GM12801 (cell line): ENCODE results near the gene ATP4B.

Experiments
- CTCF ChIP-seq: IDR thresholded peaks from one replicate; pipeline ENCODE4 v1.5.1; 2011; ENCODE audit warnings: control low read depth; ENCODE audit not compliant: insufficient read length; ENCODE audit errors: extremely low read depth

The ATP4B gene

DNA sequence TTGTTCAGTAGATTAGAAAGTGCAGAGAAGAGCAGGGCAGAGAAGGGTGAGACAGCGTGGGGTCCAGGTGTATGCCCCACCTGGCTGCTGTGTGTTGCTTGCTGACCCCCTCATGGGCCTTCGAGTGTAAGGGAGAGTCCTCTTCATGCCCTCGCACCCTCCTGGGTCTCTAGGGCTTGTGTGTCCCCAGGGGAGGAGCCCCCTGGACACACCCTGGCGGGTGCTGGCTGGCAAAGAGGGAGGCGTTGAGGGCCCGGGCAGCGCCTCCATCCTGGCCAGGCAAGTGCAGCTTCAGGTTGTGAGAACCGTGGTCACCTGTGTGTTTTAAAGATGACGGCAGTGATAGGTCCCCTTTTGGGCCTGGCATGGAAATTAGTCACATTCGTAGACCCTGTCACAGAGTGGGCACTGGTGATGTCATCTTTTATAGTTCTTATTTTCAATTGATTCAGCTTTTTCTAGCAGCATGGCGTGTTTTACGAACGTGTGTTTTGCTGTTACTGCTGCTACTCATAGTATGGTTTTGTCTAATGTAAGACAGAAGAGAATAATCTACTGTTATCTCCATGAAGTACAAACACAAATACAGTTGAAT, 54.8 kb downstream of the ATP4B start:
- no peak for TF ChIP-seq CTCF

GRCh38 chr13:113602291-113602988, 55.6 kb downstream of the ATP4B start:
- no peak for TF ChIP-seq CTCF

DNA sequence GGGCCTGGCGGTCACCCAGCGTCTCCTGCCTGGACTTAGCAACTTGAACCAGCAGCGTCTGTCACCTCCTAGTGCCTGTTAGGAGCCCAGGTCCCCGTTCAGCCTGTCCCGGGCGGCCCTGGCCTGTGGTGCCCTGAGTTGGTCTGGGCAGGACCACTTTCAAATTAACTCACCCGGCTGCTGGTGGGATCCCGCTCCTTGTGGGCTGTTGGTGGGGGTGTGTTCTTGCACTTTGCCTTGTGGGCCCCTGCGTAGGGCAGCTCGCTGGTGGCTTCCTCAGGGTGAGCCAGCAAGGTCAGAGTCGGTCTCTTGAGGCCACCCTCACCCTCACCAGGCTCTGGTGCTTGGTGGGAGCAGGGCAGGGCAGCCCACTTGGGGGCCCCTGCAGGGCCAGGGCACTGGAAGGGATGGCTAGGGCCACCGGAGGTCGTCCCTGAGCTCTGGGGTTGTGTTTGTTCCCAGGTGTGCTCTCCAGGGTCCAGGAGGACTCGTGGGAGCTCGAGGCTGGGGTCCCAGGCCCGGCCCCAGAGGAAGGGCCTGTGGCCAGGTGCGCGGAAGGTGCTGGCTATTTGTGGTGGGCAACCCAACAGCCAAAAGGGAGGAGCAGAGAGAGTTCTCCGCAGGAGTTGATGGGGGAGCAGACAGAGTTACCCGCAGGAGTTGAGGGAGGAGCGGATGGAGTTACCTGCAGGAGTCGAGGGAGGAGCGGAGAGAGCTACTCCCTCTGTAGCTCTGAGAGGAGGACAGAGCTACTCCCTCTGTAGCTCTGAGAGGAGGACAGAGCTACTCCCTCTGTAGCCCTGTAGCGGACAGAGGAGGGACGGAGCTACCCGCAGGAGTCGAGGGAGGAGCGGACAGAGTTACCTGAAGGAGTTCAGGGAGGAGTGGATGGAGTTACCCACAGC, 56.6 kb downstream of the ATP4B start:
- no peak for TF ChIP-seq CTCF

DNA sequence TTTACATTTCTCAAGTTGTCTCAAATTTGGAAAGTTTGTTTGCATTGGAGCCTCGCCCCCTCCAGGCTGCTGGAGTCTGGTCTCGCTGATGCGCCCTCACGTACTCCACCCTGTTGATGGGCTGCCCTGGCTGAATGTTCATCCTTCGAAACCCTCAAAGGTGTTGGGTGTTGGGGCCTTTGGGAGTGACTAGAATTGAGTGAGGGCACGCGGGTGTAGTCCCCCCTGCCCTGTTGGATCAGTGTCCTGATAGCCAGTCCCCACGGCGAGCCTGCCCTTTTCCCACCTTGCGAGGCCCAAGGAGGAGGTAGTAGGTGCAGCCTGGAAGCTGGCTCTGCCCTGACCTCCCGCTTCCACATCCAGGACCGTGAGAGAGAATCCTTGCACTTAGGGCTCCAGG, 58.6 kb downstream of the ATP4B start:
- TF ChIP-seq CTCF, result no peak
